K562 (cell line): ENCODE measurements around the gene CCDC185. TPM values are rescaled to one million over a fixed set of nuclear protein-coding genes. Genes with fewer than 3 reads are reported as not detected.
A peak's percentile ranks its signal among the peaks of the same experiment; 100 is the strongest.

ENCODE experiments used
- ATAC-seq: fragments of 200-7000 bp; cut with Tn5 transposase; 3 replicates; pipeline ENCODE4 v1.9.1; 2020; ENCODE audit warnings: moderate library complexity
- BruUV-seq: library from RNA; stranded (reverse); fragments of 400-500 nt; replicated peaks from 2 replicates; lab custom pipeline; 2021; lab: Mats Ljungman, UMichigan
- CTCF ChIA-PET: fragments of 300-600 bp; formaldehyde crosslinking; extraction: SDS; loops from one replicate; lab custom pipeline; 2021; ENCODE audit warnings: low intra/inter-chr PET ratio; lab: Yijun Ruan, JAX
- POLR2A ChIA-PET: fragments of 300-600, 350-650 bp; sonication (Branson Sonifier 250); formaldehyde crosslinking; extraction: SDS; loops from one replicate; lab custom pipeline; 2021; ENCODE audit warnings: antibody characterized with exemption, inconsistent platforms; lab: Yijun Ruan, JAX
- DNase-seq, 4 experiments: peaks; one replicate each; pipeline versions ENCODE4 v3.0.0 to v3.0.0-alpha.2; 2011 to 2018; ENCODE audit warnings: low spot score in 3 of 4, mixed read lengths in 3 of 4; ENCODE audit errors: extremely low read depth in 1 of 4
- FAIRE-seq: peaks from 2 replicates; lab custom pipeline; 2011; peaks lifted over from hg19 to GRCh38; lab: Jason Lieb, UNC
- H2AFZ ChIP-seq: 2 replicates; pipeline ENCODE4 v1.6.0; 2011; ENCODE audit warnings: low read depth, low read length, control low read depth, inconsistent platforms
- H3K27ac ChIP-seq: fragments of 200-600 bp; 3 replicates; pipeline ENCODE4 v1.8.0; 2011; ENCODE audit warnings: low read depth, mild to moderate bottlenecking, control low read depth, inconsistent platforms, low read length, moderate library complexity, mixed read lengths; ENCODE audit errors: extremely low read depth
- H3K27me3 ChIP-seq, 2 experiments: fragments of 300-600 bp in 1 of 2; 2 replicates in 1 of 2; 3 replicates in 1 of 2; pipeline versions ENCODE4 v1.6.0 to v1.8.0; 2011; ENCODE audit warnings: inconsistent platforms in 2 of 2, low read length in 2 of 2, mild to moderate bottlenecking in 1 of 2, mixed read lengths in 1 of 2, moderate library complexity in 1 of 2; ENCODE audit not compliant: control insufficient read depth in 2 of 2, insufficient read depth in 2 of 2
- H3K36me3 ChIP-seq: fragments of 300-600 bp; 3 replicates; pipeline ENCODE4 v1.8.0; 2011; ENCODE audit warnings: mild to moderate bottlenecking, low read length, inconsistent platforms; ENCODE audit not compliant: control insufficient read depth, insufficient read depth
- H3K4me1 ChIP-seq, 2 experiments: fragments of 200-600 bp in 1 of 2; replicated peaks in 1 of 2; 2 replicates in 1 of 2; 3 replicates in 1 of 2; pipeline versions ENCODE4 v1.5.1 to v1.8.0; 2011; ENCODE audit warnings: inconsistent platforms in 2 of 2, low read length in 2 of 2, mild to moderate bottlenecking in 1 of 2, mixed read lengths in 1 of 2, moderate library complexity in 1 of 2; ENCODE audit not compliant: control insufficient read depth in 2 of 2, insufficient read depth in 2 of 2
- H3K4me2 ChIP-seq: 2 replicates; pipeline ENCODE4 v1.6.1; 2011; ENCODE audit warnings: low read length, control low read depth, inconsistent platforms, mixed read lengths; ENCODE audit not compliant: insufficient read depth
- H3K4me3 ChIP-seq: fragments of 200-600 bp; sonication (generic), shearing (Covaris generic); 2 replicates; pipeline ENCODE4 v1.5.1; 2016; ENCODE audit warnings: control low read depth, inconsistent platforms
- H3K79me2 ChIP-seq: fragments of 200-600 bp; 3 replicates; pipeline ENCODE4 v1.8.0; 2011; ENCODE audit warnings: low read length, inconsistent platforms; ENCODE audit not compliant: control insufficient read depth, insufficient read depth
- H3K9ac ChIP-seq, 2 experiments: 2 replicates each; pipeline versions ENCODE4 v1.6.0 to v1.6.1; 2011; ENCODE audit warnings: low read depth in 2 of 2, low read length in 2 of 2, control low read depth in 1 of 2, inconsistent platforms in 1 of 2, mild to moderate bottlenecking in 1 of 2, mixed read lengths in 1 of 2; ENCODE audit not compliant: insufficient read depth in 1 of 2
- H3K9me1 ChIP-seq: one replicate; pipeline ENCODE4 v1.6.0; 2011; ENCODE audit warnings: inconsistent platforms, mild to moderate bottlenecking, low read length, moderate library complexity; ENCODE audit not compliant: control insufficient read depth, insufficient read depth
- H3K9me3 ChIP-seq: replicated peaks from 2 replicates; pipeline ENCODE4 v1.5.1; 2011; ENCODE audit warnings: low read depth, low read length, inconsistent platforms; ENCODE audit not compliant: control insufficient read depth, insufficient read depth
- H4K20me1 ChIP-seq: replicated peaks from 2 replicates; pipeline ENCODE4 v1.6.1; 2011; ENCODE audit warnings: low read length, inconsistent platforms, mixed read lengths; ENCODE audit not compliant: control insufficient read depth, insufficient read depth
- ARID2 ChIP-seq: fragments of 450-650 bp; IDR thresholded peaks from 2 replicates; pipeline ENCODE4 v1.6.1; 2017; ENCODE audit warnings: antibody characterized with exemption, mild to moderate bottlenecking
- ATF1 ChIP-seq, 2 experiments: fragments of 450-650 bp in 1 of 2; IDR thresholded peaks; 2 replicates each; pipeline ENCODE4 v1.6.1; 2016; ENCODE audit warnings: missing compliant biosample characterization in 1 of 2, missing genetic modification characterization in 1 of 2
- CREB3 ChIP-seq: fragments of 450-650 bp; conservative IDR thresholded peaks from 2 replicates; pipeline ENCODE4 v1.6.1; 2016; ENCODE audit warnings: missing genetic modification characterization, low read depth, mild to moderate bottlenecking, missing compliant biosample characterization, moderate library complexity
- CREBBP ChIP-seq: IDR thresholded peaks from one replicate; pipeline ENCODE4 v1.6.1; 2012; ENCODE audit warnings: low read depth, mild to moderate bottlenecking, control low read depth, inconsistent platforms, low read length
- EHMT2 ChIP-seq: fragments of 450-650 bp; IDR thresholded peaks from 2 replicates; pipeline ENCODE4 v1.6.1; 2018; ENCODE audit warnings: antibody characterized with exemption
- HINFP ChIP-seq: fragments of 450-650 bp; conservative IDR thresholded peaks from 2 replicates; pipeline ENCODE4 v1.6.1; 2016; ENCODE audit warnings: missing genetic modification characterization, low read depth, mild to moderate bottlenecking, control low read depth, missing compliant biosample characterization
- LEF1 ChIP-seq: fragments of 450-650 bp; IDR thresholded peaks from 2 replicates; pipeline ENCODE4 v1.6.1; 2016; ENCODE audit warnings: mild to moderate bottlenecking
- SMARCC2 ChIP-seq: fragments of 450-650 bp; IDR thresholded peaks from 2 replicates; pipeline ENCODE4 v1.6.1; 2017; ENCODE audit warnings: antibody characterized with exemption, moderate library complexity, mild to moderate bottlenecking, low read depth
- TFAM ChIP-seq: fragments of 250-450 bp; sonication (Bioruptor Pico); conservative IDR thresholded peaks from 2 replicates; pipeline ENCODE4 v1.5.0; 2021; ENCODE audit warnings: mild to moderate bottlenecking, moderate library complexity
- ZNF740 ChIP-seq, 3 experiments: fragments of 200-800 bp in 1 of 3; sonication (Bioruptor generic) in 1 of 3; sonication (generic) in 1 of 3; formaldehyde crosslinking in 1 of 3; IDR thresholded peaks; 2 replicates each; pipeline versions ENCODE4 v1.6.1 to v1.8.0; 2016 to 2022; ENCODE audit warnings: mild to moderate bottlenecking in 2 of 3, missing compliant biosample characterization in 2 of 3, missing genetic modification characterization in 2 of 3, missing genetic modification reagents in 1 of 3
- WGBS: fragments of 100-300 bp; shearing (Covaris generic); methylation state at CpG from one replicate; pipeline ENCODE4 v1.1.6; 2016; ENCODE audit warnings: low coverage, mixed read lengths; ENCODE audit not compliant: insufficient coverage; ENCODE audit errors: missing lambda C conversion rate; 5-methylcytosine and 5-hydroxymethylcytosine counted together
- in situ Hi-C: fragments of 300-500 bp; cut with MboI; formaldehyde crosslinking; loops from 4 replicates; pipeline ENCODE4 v1.15.0; 2018; ENCODE audit warnings: inconsistent platforms, mixed read lengths
- intact Hi-C: fragments of 100-400 bp; cut with micrococcal nuclease; formaldehyde crosslinking; loops from 2 replicates; pipeline ENCODE4 v1.14.2; 2022
- polyA plus RNA-seq, 8 experiments: library from polyadenylated mRNA; depleted of rRNA in 4 of 8; stranded (reverse) in 5 of 8; unstranded in 3 of 8; fragments of >200 nt; fragmentation: Nextera tagmentation in 2 of 8; fragmentation: Illumina TruSeq in 1 of 8; extraction: Ambion mirVana in 2 of 8; extraction: Trizol in 1 of 8; gene quantifications; 2 replicates each; pipeline versions ENCODE4 v1.2.1 to v1.2.3, GENCODE V29; 2011 to 2014; ENCODE audit warnings: inconsistent platforms in 1 of 8, missing spikeins in 1 of 8
- total RNA-seq, 7 experiments: library from RNA; depleted of rRNA in 6 of 7; stranded (reverse); fragments of >200 nt in 6 of 7; fragmentation: Illumina TruSeq in 2 of 7; extraction: Trizol in 2 of 7; gene quantifications; 2 replicates each; pipeline versions ENCODE4 v1.2.1 to v1.2.3, GENCODE V29; 2011 to 2021; ENCODE audit warnings: low replicate concordance in 1 of 7

The CCDC185 gene
- total and polyA plus RNA-seq, 9 of the 15 experiments (the other 6 are each of a cell fraction or from before 2014, with no cell fraction given): not detected

GRCh38 chr1:223402790-223403142, 9.6 kb downstream of the CCDC185 start:
- no TSS peak for BruUV-seq
- H3K27ac ChIP-seq: peak overlapping the region; percentile 73
- no peaks in the 10 kb centered on the region for H3K9me1 ChIP-seq
- H3K36me3 ChIP-seq: no peaks in the 10 kb centered on the region
- 5% methylated on average over 2 of the region's 2 CpGs for WGBS
- H3K4me3 ChIP-seq: no peak overlapping the region
- peak overlapping the region; percentile 33 for H3K4me2 ChIP-seq
- peak; percentile 76 for ATAC-seq
- ChIA-PET CTCF (interaction anchor here (0.5 kb wide), 1 partner anchor 439 kb away, joined by 3 read pairs; no protein-coding TSS in a partner anchor), POLR2A (interaction anchor here (0.6 to 1.0 kb wide), 2 partner anchors 35 to 324 kb away, joined by 3 read pairs; no protein-coding TSS in a partner anchor)
- in situ Hi-C loops (no loop called here), intact Hi-C loops (no loop called here)
- H2AFZ ChIP-seq: peak overlapping the region; percentile 58
- DNase-seq: peak; percentile 26 to 41 (median 38)
- no peak overlapping the region for H3K9ac ChIP-seq
- H4K20me1 ChIP-seq: no peaks in the 10 kb centered on the region
- peaks cover 5% of the 10 kb centered on the region; the same call in 1 of the 2 replicates for H3K9me3 ChIP-seq
- FAIRE-seq: no peak
- H3K4me1 ChIP-seq: peaks cover 0 to 21% of the 10 kb centered on the region in 2 experiments; a peak in 4 of 5 replicates
- no peaks in the 10 kb centered on the region for H3K79me2 ChIP-seq
- H3K27me3 ChIP-seq: no peaks in the 10 kb centered on the region
- TF ChIP-seq ZNF740 (CRISPR knock-in tag; IDR thresholded peaks at IDR 0.05): no peak
- TF ChIP-seq ZNF740 (tag; IDR thresholded peaks at IDR 0.05): 0 out of 4 replicates have a peak, but pooled peaks of 1 of the 2 experiments have one; percentile 24
- TF ChIP-seq CREBBP: no peak
- no peak for TF ChIP-seq HINFP
- TF ChIP-seq ATF1 (CRISPR knock-in tag; IDR thresholded peaks at IDR 0.05): no peak
- TF ChIP-seq ATF1 (tag; IDR thresholded peaks at IDR 0.05): peak; percentile 18; the same call in 1 of the 2 replicates
- TF ChIP-seq EHMT2: 0 out of 2 replicates have a peak, but pooled peaks have one; percentile 19
- 0 out of 2 replicates have a peak, but pooled peaks have one; percentile 49 for TF ChIP-seq SMARCC2
- TF ChIP-seq ARID2: 0 out of 2 replicates have a peak, but pooled peaks have one; percentile 15
- peak; percentile 19; the same call in 1 of the 2 replicates for TF ChIP-seq LEF1
- TF ChIP-seq TFAM (CRISPR knock-in tag): no peak
- TF ChIP-seq CREB3 (tag): peak; percentile 64; the same call in 1 of the 2 replicates
